Stimulated activated CD4-positive, alpha-beta T cell treated with anti-CD3 and anti-CD28 coated beads, Interleukin-12 subunit alpha, Interleukin-12 subunit beta, amount 100 ng/mL, for 24 hours (primary cell): ENCODE data around the gene ANKRD52.

Experiments used
- DNase-seq, 2 experiments: peaks; one replicate each; pipeline ENCODE4 v3.0.0-alpha.2; 2020; ENCODE audit warnings: low read depth in 2 of 2

Gene ANKRD52

GRCh38 chr12:56241424-56242303 is 16.5 kb downstream of the ANKRD52 start:
- DNase-seq: no peak

GRCh38 chr12:56237552-56237951 is 20.6 kb downstream of the ANKRD52 start:
- no peak for DNase-seq

- no peak for DNase-seq
Observed at GRCh38 chr12:56236985-56237384, 21.2 kb downstream of the ANKRD52 start.

- no peak for DNase-seq
Observed at GRCh38 chr12:56236091-56236490, 22.1 kb downstream of the ANKRD52 start.

GRCh38 chr12:56234746-56235436 is 23.3 kb downstream of the ANKRD52 start:
- no peak for DNase-seq

- no peak for DNase-seq
Observed at GRCh38 chr12:56231184-56231582, 27.0 kb downstream of the ANKRD52 start.

- no peak for DNase-seq
Observed at GRCh38 chr12:56230432-56231183, 27.6 kb downstream of the ANKRD52 start.

- no peak for DNase-seq
Observed at GRCh38 chr12:56229916-56230431, 28.2 kb downstream of the ANKRD52 start, which contains the start of gene SLC39A5. TSS of gene SLC39A5 (plus strand) at chr12:56230051. CDS start at chr12:56231275, 1,224 bp downstream.

GRCh38 chr12:56229082-56229481 is 29.1 kb downstream of the ANKRD52 start:
- DNase-seq: no peak

GRCh38 chr12:56224954-56225353 is 33.2 kb downstream of the ANKRD52 start:
- no peak for DNase-seq

GRCh38 chr12:56224102-56224701 is 34.0 kb downstream of the ANKRD52 start, which contains the start of gene NABP2:
TSS of gene NABP2 (plus strand) at chr12:56224342. CDS start at chr12:56224857, 515 bp downstream.
- DNase-seq: peak; percentile 90 to 94

GRCh38 chr12:56223571-56224101 is 34.5 kb downstream of the ANKRD52 start:
- DNase-seq: no peak

- no peak for DNase-seq
Observed at GRCh38 chr12:56222531-56222895, 35.7 kb downstream of the ANKRD52 start.

GRCh38 chr12:56221757-56222530 is 36.2 kb downstream of the ANKRD52 start, which contains the start of gene RNF41:
TSS of gene RNF41 (minus strand) at chr12:56221922. CDS start at chr12:56214047, 7,875 bp downstream.
- DNase-seq: peak; percentile 89 to 92

GRCh38 chr12:56221232-56221756 is 36.9 kb downstream of the ANKRD52 start:
- DNase-seq: no peak

GRCh38 chr12:56220611-56221231 is 37.5 kb downstream of the ANKRD52 start:
- no peak for DNase-seq

- no peak for DNase-seq
Observed at GRCh38 chr12:56219840-56220239, 38.3 kb downstream of the ANKRD52 start.

GRCh38 chr12:56216461-56216860 is 41.7 kb downstream of the ANKRD52 start:
- DNase-seq: no peak

- no peak for DNase-seq
Observed at GRCh38 chr12:56213878-56214277, 44.3 kb downstream of the ANKRD52 start.

GRCh38 chr12:56212361-56212760 is 45.8 kb downstream of the ANKRD52 start:
- no peak for DNase-seq
